AG20443 (cell line): ENCODE measurements around the gene ERLEC1.
"Not testable (repeated sequence)": the region's sequence is repeated elsewhere in the genome, so short reads cannot be mapped to it uniquely, and the experiment has no call there.

Experiments used
- DNase-seq: peaks from one replicate; pipeline ENCODE4 v3.0.0; 2012; ENCODE audit warnings: low spot score, mixed read lengths

ERLEC1 gene

DNA sequence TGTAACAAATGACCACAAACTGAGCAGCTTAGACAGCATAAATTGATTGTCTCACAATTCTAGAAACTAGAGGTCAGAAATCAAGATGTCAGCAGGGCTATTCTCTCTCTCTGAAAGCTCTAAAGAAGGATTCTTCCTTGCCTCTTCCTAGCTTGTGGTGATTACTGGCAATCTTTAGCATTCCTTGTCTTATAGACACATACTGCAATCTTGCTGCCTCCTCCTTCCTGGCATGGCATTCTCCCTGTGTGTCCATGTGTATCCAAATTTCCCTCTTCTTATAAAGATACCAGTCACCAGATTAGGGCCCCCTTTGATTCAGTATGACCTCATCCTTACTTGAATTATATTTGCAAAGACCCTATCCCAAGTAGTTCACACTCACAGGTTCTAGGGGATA lies 2.4 kb upstream of the ERLEC1 start:
- no peak for DNase-seq

DNA sequence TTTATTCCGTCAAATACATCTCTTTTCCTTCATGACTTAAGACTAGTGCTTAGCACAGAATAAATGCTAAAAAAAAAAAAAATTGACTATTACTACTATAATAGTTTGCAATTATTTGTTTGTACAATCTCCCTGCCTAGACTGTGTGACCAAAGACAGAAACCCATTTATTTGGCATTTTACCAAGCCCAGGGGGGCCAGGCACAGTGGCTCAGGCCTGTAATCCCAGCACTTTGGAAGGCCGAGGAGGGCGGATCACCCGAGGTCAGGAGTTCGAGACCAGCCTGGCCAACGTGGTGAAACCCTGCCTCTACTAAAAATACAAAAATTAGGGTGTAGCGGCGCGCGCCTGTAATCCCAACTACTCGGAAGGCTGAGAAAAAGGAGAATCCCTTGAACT lies 1.5 kb upstream of the ERLEC1 start:
- no peak for DNase-seq

- peak; percentile 48 for DNase-seq
Observed at GRCh38 chr2:53786352-53786704, 516 bp upstream of the ERLEC1 start.

- DNase-seq: peak; percentile 32
Observed at GRCh38 chr2:53787614-53788289, 908 bp downstream of the ERLEC1 start.

- no peak for DNase-seq
Observed at GRCh38 chr2:53793261-53793660, 6.4 kb downstream of the ERLEC1 start.

DNA sequence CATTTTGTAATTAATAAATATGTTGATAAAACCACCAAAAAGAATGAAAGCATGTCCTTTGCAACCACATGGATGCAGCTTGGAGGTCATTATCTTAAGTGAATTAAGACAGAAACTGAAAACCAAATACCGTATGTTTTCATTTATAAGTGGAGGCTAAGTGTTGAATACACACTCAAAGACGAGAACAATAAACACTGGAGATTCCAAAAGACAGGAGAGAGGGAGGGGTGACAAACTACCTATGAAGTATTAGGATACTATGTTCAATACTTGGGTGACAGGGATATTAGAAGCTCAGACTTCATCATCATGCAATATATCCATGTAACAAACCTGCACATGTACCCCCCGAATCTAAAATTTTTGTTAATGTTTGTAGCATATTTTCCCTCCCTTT lies 7.0 kb downstream of the ERLEC1 start:
- DNase-seq: no peak

- DNase-seq: no peak
Observed at GRCh38 chr2:53801547-53801946, 14.7 kb downstream of the ERLEC1 start.

- no peak for DNase-seq
Observed at GRCh38 chr2:53802617-53803151, 15.8 kb downstream of the ERLEC1 start.

GRCh38 chr2:53811601-53812000 lies 24.8 kb downstream of the ERLEC1 start:
- DNase-seq: no peak

GRCh38 chr2:53813151-53813550 lies 26.3 kb downstream of the ERLEC1 start:
- DNase-seq: no peak

DNA sequence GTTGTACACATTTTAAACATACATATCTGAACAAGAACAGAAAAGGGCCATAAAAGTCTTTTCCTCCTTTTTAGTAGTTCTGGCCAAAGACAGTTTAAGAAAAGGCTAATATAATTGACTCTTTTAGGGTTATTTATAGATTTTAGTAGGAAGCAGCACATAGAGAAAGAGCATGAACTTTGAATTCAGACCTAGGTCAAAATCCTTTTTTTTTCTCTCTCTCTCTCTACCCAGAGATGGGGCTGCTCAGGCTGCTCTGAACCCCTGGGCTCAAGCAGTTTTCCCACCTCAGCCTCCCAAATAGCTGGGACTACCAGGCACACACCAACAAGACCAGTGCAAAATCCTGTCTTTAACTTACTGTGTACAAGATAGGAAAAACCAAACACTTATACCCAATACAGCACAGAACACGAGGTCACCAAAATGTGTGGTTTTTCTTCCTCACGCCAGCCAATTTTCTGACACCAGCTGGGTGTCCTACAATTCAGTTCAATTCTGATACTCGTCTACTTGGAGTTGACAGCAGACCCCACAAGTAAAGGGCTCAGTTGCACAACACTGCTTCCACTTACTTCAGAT lies 32.1 kb downstream of the ERLEC1 start:
- no peak for DNase-seq

- no peak for DNase-seq
Observed at GRCh38 chr2:53819634-53820033, 32.8 kb downstream of the ERLEC1 start.

- no peak for DNase-seq
Observed at GRCh38 chr2:53820048-53820447, 33.2 kb downstream of the ERLEC1 start.

GRCh38 chr2:53820711-53821110 lies 33.9 kb downstream of the ERLEC1 start:
- no peak for DNase-seq

DNA sequence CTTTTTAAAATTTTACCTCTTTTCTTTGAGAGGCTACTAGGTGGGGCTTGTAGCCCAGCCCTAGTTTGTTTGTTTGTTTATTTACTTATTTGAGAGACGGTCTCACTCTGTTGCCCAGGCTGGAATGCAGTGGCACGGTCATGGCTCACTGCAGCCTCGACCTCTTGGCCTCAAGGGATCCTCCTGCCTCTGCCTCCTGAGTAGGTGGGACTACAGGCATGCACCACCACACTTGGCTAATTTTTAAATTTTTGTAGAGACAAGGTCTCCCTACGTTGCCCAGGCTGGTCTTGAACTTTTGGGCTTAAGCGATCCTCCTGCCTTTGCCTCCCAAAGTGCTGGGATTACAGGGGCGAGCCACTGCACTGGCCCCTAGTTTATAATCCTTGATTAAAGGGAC lies 35.0 kb downstream of the ERLEC1 start:
- DNase-seq: no peak

GRCh38 chr2:53823639-53824038 lies 36.8 kb downstream of the ERLEC1 start:
- not testable (repeated sequence) for DNase-seq

GRCh38 chr2:53826030-53826410 lies 39.2 kb downstream of the ERLEC1 start:
- no peak for DNase-seq

DNA sequence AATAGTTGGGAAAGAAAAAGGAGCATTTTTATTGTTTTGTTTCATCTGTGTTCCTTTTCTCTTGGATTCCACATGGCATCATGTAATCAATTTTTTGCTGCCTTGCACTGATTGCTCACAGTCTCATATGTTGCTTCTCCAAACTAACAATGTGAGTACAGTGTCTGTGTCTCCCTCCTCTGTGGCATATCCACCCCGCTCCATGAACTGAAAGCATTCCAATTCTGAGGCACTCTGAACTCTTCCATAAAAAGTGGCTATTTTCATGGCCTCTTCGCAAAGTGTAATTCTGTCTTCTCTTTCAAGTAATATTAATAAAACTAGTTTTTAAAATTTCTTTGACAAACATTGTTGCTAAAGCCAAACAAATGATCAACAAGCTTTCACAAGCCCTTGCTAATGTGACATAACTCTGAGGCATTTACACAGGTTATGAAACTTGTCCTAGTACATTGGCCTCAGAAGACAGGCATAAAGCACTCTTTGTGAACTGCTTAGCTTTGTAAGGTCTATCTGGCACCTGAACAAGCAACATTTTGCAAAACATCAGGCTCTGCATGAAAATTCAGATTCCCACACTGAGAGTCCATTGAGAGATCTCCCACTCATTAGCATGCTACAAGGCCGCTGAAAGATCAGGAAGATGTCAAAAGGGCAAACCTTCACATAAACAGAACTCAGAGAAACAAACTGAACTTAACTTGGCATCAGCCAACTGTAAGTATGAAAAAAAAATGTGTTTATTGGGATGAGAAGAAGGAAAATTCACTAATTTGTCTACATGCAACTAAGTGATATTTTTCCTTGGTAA lies 39.9 kb downstream of the ERLEC1 start:
- DNase-seq: no peak

DNA sequence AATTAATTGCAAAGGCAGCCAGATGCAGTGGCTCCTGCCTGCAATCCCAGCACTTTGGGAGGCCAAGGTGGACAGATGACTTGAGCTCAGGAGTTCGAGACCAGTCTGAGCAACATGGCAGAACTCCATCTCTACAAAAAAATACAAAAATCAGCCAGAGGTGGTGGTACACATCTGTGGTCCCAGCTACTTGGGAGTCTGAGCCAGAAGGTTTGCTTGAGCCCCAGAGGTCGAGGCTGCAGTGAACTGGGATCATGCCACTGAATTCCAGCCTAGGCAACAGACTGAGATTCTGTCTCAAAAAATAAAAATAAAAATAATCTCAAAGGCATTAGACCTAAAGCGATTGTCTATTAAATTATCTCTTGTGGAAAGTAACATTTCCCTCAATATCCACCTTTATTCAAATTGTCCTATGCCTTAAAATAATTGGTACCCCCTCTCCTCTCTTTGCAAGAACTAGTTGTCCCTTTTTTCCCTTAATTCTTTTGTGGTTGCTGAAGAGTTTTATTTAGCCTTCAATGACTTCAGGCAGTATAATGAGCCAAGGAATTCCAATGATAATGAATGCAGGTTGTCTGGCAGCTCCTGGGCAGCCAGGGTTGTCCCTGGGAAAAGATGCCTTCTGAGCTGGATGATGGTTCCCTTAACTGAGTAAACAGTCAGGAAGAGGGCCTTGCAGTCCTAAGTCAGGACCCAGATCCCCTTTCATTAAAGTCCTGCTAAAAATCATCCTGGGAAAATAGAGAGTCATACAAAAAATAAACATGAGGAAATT lies 40.7 kb downstream of the ERLEC1 start:
- peak; percentile 26 for DNase-seq

- no peak for DNase-seq
Observed at GRCh38 chr2:53828331-53828730, 41.5 kb downstream of the ERLEC1 start.

GRCh38 chr2:53829273-53829979 lies 42.6 kb downstream of the ERLEC1 start:
- DNase-seq: no peak

- DNase-seq: not testable (repeated sequence)
Observed at GRCh38 chr2:53829980-53830290, 43.1 kb downstream of the ERLEC1 start.
